Measurements from ENCODE around the gene ILKAP.

Gene ILKAP

GRCh38 chr2:238120463-238121298 is 82.8 kb downstream of the ILKAP start:
- Mint-ChIP-seq H3K4me3 (no peak overlapping the region), H3K9me3 (no peaks in the 10 kb centered on the region), H3K36me3 (ENCODE audit: insufficient read depth) (no peaks in the 10 kb centered on the region), H3K27me3 (peaks cover 17% of the 10 kb centered on the region), H3K4me1 (no peaks in the 10 kb centered on the region), H3K27ac (ENCODE audit: low read depth) (no peak overlapping the region)
- ATAC-seq (replicated peaks; ENCODE audit: extremely low read depth, poor library complexity, severe bottlenecking) (no peak), DNase-seq (ENCODE audit: low spot score in 2 of 2) (no peak)
